HG03558 (cell line): ENCODE data around the gene DENND2A.
"Not testable (repeated sequence)": the region's sequence is repeated elsewhere in the genome, so short reads cannot be mapped to it uniquely, and the experiment has no call there.

ENCODE experiments used
- ATAC-seq: cut with Tn5 transposase; IDR thresholded peaks from one replicate; pipeline ENCODE4 v1.9.1; 2021; ENCODE audit warnings: moderate number of reproducible peaks; ENCODE audit not compliant: unreplicated experiment; ENCODE audit errors: extremely low read depth

Gene DENND2A

DNA sequence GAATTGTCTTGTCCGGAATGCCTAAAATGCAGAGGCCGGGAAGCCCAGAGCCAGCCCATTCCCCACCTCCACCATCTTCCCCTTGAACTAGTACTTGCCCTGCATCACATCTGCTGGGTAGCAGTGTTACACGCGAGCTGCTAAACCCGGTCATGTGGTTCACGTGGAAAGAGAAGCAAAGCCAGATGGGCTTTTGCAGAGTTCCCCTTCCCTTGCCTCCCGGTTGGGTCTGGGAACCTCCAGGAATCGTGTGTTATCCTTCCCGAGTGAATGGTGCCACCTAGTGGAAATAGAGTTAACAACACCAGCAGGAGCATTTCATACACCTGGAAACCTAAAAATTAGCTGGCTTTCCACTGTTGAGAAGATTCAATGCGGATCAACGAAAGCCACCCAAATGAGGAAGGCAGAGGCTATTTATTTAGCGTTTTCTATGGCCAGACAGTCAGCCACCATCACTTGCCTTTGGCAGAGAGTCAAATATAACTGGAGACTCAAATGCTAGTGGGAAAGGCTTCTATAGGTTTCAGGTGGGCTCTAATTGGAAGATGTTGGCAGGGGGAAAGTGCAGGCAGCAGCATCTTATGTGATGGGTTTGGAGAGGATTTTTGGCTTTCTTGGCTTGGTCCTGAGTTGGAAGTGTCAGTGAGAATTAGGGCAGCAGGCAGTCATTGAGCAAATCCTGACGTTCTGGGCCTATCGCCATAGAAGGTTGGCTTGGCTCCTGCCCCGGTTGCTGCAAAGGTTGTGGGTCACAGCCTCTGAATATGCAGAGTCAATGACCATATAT is 12.9 kb upstream of the DENND2A start:
- ATAC-seq, result no peak

GRCh38 chr7:140650367-140650766 is 9.8 kb upstream of the DENND2A start:
- ATAC-seq, result no peak

DNA sequence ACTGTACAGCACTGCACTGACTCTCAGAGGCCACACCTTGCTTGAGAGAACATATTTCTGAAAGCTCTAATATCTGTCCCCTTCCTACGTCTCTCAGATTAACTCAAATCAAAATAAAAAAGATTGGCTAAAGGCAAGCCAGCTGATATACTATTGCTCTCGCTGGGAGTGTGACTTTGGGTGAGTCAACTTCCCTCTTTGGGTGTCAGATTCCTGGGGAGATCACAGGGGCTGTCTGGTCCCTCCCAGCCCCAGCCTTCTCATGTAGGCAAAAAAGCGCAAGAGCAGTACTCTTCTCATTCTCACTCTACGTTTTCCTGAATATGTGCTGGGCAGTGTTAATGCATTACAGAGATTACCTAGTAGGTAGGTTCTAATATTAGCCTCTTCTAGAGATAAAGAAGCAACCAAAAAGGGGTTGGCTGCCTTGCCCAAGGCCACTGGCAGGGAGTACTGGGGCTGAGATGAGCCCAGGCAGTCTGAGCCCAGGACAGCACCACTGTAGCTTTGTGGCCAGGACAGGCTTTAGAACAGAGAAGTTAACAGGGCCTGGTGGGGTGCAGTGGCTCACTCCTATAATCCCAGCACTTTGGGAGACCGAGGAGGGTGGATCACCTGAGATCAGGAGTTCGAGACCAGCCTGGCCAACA is 9.1 kb upstream of the DENND2A start:
- ATAC-seq, result no peak

DNA sequence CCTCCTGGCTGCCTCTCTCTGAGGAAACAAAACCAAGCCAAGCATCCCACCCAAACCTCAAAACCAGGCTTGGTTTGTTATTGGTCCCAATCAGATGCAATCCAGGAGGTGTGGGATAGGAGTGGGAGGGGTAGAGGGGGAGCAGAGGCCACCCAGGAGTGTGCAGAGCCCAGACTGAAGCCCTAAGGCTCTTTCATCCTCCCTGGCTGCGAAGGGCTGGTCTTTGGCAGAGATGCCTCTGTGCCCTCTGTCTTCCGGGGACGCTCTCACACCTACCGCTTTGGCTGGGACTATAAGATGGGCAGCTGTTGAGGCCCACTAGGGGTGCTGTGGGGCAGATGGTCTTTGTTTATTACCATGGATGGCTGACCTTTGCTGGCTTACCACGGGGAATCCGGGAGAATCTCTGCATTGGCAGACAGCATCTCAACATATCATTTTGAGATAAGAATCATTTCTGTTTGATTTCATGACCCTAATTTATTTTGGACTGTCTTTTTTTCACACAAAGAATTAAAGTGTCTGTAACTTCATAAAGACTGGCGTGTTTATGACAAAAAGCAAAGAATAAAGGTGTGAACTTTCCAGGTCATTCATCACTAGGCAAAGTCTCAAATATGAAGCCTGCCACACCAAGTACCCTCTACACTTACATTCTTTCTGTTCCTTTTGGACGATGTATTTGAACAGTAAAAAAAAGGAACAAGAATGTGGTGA is 6.5 kb upstream of the DENND2A start:
- ATAC-seq, result no peak

- ATAC-seq, result no peak
These were observed 4.7 kb upstream of the DENND2A start for GRCh38 chr7:140645166-140645900.

DNA sequence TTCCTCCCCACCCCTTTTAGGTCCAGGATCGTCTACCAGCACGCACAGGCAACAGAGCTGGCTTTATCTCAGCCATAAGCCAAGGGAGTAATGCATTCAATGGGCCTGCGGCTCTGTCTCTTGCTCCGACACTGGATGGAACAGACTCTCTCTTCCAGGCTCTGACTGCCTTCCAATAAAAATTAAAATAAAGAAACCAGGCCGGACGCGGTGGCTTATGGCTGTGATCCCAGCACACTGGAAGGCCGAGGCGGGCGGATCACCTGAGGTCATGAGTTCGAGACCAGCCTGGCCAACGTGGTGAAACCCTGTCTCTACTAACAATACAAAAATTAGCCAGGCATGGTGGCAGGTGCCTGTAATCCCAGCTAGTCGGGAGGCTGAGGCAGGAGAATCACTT is 4.1 kb upstream of the DENND2A start:
- not testable (repeated sequence) for ATAC-seq

DNA sequence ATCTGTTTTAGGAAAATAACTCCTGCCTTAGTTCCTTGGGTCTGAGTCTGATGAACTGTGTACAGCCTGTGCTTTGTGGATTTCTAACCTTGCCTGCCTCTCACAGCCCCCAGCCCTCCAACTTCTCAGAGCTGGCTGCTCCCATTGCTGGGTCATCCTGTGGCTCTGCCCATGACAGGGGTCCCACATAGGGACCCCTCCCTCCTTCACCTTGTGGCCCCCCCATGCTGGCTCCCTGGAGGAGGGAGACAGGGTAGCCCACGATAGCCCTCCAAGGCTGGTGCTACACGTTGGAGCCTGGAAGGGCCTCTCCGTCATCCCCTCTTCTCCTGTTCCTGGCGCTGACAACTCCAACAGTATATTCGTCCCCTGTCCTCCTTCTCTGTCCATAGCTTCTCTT is 2.8 kb upstream of the DENND2A start:
- no peak for ATAC-seq

DNA sequence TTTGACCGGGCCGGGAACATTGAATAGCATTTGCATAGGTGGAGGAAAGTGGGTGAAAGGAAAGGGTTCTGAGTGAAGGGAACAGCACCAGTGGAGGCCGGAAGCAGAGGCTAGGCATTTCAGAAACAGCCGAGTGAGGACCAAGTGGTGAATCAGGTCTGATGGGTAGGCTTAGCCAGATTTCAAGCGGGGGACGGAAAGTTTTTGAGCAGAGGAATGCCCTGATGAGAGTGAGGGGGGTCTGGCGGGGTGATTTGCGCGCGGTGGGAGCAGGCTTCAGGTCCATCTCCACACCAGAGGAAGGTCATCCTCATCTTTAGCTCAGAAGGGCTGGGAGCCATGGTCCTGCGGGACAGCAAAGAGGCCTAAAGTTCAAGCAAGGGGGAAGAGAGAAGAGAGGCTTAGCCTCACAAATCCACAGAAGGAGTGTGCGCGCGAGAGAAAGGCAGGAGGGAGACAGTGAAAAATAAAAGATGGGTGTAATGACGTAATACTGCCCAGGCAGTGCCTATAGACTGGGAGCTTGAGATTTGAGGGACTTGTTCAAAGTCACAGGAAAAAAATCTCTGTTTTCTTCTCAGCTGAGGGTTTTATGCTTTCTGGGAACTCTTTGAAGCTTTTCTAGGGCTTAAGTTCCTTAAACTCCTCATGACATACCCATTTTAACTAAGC is 1.0 kb upstream of the DENND2A start:
- ATAC-seq, result no peak

DNA sequence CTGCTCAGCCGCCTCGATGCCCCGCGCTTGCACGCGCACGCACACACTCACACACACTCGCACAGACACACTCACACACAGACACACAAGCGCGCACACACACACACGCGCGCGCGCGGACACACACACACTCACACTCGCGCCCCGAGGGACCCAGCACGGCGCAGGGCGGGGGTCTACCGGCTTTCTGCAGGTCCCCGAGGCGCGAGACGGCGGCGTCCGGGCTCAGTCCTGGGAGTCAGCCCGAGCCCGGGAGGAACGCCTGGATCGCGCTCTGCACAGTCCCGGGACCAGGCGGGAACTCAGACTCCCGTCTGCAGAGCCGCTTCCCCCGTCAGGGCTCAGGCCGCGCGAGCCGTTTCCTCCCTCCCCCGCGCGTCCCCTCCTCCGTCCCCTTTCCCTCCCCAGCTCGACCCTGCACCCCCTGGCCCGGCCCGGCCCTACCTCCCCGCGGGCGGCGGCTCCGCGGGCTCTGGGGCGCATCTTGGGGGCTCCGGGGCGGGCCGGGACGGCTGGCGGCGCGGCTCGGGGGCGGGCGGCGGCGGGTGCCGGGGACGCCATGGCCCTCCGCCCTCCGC is 464 bp downstream of the DENND2A start:
- ATAC-seq, result no peak

- no peak for ATAC-seq
These were observed 1.1 kb downstream of the DENND2A start for GRCh38 chr7:140639366-140640053.

DNA sequence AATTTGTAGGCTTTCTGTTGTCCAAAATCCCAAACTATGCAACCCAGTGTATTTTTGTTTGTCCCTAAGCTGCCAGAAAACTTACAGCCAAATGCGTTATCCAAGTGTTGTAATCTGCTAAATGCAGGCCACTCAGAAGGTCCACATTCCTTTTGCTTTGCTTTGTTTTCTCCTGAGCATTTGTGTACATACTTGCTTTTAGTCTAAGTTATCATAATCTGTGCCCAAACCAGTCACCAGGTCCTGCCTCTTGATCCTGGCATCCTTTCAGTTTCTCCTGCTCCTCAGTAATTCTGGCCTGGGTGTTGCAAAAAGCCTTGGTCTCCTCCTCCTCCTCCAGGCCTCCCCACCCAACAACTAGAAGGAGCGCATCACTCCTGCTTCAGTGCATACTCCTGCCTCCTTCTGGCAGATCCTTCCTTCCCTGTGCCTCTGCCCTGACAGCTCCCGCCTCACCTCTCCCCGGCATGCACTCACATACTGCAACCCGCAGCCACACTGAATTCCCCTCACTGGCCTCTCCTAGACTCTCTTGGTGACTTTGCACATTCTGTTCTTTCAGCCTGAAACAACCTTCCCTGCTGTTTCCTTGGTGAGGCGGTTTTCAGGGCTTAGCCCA is 2.3 kb downstream of the DENND2A start:
- ATAC-seq, result no peak

- ATAC-seq, result no peak
These were observed 3.2 kb downstream of the DENND2A start for GRCh38 chr7:140637400-140637799.

GRCh38 chr7:140635816-140636215 is 4.8 kb downstream of the DENND2A start:
- ATAC-seq, result no peak

DNA sequence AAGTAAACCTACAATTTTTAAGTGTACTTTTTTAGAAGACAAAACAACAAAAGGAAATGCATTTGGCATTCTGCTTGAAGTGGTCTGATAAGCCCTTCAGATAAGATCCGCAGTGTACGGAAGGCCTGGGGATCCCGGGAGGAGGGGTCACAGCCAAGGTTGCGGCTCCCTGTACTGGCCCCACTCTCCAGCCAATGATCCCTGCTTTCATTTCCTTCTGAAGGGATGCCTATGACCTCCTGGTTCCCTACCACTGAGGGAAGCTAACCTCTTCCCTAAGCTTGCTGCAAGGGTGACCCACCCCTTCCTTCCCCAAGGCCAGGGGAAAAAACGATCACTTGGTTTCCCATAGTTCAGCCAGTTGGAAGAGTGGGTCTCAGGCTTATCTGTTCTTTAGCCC is 5.3 kb downstream of the DENND2A start:
- no peak for ATAC-seq

DNA sequence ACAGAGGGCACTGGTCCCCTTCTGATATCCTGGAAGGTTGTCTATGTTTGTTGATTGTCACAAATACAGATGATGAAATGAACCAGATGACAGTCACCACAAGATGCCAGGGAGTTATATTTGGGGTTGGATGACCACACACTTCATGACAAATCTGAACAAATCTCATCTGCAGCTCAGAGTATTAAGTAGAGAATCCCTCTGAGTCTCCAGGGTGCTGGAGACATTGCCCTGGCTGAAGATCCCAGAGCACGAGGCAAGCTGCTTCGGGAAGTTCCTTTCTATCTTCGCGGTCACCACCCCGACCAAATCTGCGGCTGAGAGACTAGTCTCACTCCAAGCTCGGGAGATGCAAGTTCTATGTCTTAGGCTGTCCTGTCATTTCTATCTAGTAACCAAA is 9.0 kb downstream of the DENND2A start:
- no peak for ATAC-seq

DNA sequence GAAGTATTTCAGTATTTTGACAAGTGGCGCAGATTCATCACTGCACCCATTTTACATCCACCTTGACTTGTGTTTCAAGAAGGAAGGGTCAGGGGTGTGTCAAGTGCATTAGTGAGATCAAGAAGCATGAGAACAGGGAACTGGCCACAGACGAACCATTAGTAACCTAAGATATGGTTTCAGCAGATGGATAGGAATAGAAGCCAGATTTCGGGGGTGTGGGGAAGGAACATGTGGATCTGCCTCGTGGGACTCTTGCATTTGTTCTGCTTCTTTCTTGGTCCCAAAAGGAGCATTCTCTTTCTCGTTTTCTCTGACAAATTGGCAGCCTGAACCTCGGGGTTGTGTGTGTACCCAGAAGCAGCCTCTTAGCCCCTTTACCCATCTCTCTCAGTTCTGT is 9.6 kb downstream of the DENND2A start:
- no peak for ATAC-seq

- ATAC-seq, result no peak
These were observed 14.4 kb downstream of the DENND2A start for GRCh38 chr7:140625908-140626868.

GRCh38 chr7:140625192-140625558 is 15.4 kb downstream of the DENND2A start:
- not testable (repeated sequence) for ATAC-seq
